K562 (cell line): Measurements from ENCODE around the gene RING1. TPM values are rescaled to one million over a fixed set of nuclear protein-coding genes. Genes with fewer than 3 reads are reported as not detected.

Source experiments
- BCL6 ChIP-seq: fragments of 250-450 bp; sonication (Bioruptor Pico); IDR thresholded peaks from 2 replicates; pipeline ENCODE4 v1.4.0; 2020
- C11orf30 ChIP-seq: fragments of 450-650 bp; IDR thresholded peaks from 2 replicates; pipeline ENCODE4 v1.6.1; 2016; ENCODE audit warnings: low read depth, mild to moderate bottlenecking
- CCAR2 ChIP-seq: fragments of 200-400 bp; formaldehyde crosslinking; IDR thresholded peaks from 2 replicates; pipeline ENCODE4 v1.6.1; 2017; ENCODE audit warnings: mild to moderate bottlenecking, low read depth, low read length
- CHD2 ChIP-seq: IDR thresholded peaks from 2 replicates; pipeline ENCODE4 v1.6.1; 2011; ENCODE audit warnings: low read depth, low read length
- E4F1 ChIP-seq: fragments of 250-450 bp; sonication (Bioruptor Pico); IDR thresholded peaks from 2 replicates; pipeline ENCODE4 v1.5.0; 2021; ENCODE audit warnings: mild to moderate bottlenecking, borderline replicate concordance
- EZH2 ChIP-seq: IDR thresholded peaks from 2 replicates; pipeline ENCODE4 v1.6.1; 2012; ENCODE audit warnings: low read depth, mild to moderate bottlenecking, inconsistent platforms, low read length, borderline replicate concordance
- HDAC1 ChIP-seq, 2 experiments: fragments of 450-650 bp; IDR thresholded peaks; 2 replicates each; pipeline ENCODE4 v1.6.1; 2016 to 2017; ENCODE audit warnings: inconsistent platforms in 1 of 2, mild to moderate bottlenecking in 1 of 2, moderate library complexity in 1 of 2
- HNRNPLL ChIP-seq: fragments of 200-400 bp; formaldehyde crosslinking; IDR thresholded peaks from 2 replicates; pipeline ENCODE4 v1.6.1; 2017; ENCODE audit warnings: low read length, low read depth, mild to moderate bottlenecking; ENCODE audit not compliant: poor library complexity, severe bottlenecking
- MBD1 ChIP-seq: fragments of 250-450 bp; sonication (Bioruptor Pico); IDR thresholded peaks from 2 replicates; pipeline ENCODE4 v1.8.0; 2022; ENCODE audit warnings: inconsistent platforms
- MBD2 ChIP-seq: sonication (generic); IDR thresholded peaks from 2 replicates; pipeline ENCODE4 v1.6.1; 2016; ENCODE audit warnings: low read depth, borderline replicate concordance
- NFXL1 ChIP-seq: fragments of 450-650 bp; formaldehyde crosslinking; IDR thresholded peaks from 2 replicates; pipeline ENCODE4 v1.4.0; 2021; ENCODE audit warnings: mild to moderate bottlenecking
- NONO ChIP-seq, 2 experiments: fragments of 200-400 bp in 1 of 2; fragments of 450-650 bp in 1 of 2; formaldehyde crosslinking in 1 of 2; IDR thresholded peaks; 2 replicates each; pipeline ENCODE4 v1.6.1; 2017; ENCODE audit warnings: low read depth in 2 of 2, mild to moderate bottlenecking in 2 of 2, moderate library complexity in 2 of 2, low read length in 1 of 2
- POLR2H ChIP-seq: IDR thresholded peaks from 2 replicates; pipeline ENCODE4 v1.6.1; 2016; ENCODE audit warnings: missing genetic modification characterization, low read depth, mild to moderate bottlenecking, control low read depth, missing compliant biosample characterization, moderate library complexity
- RB1 ChIP-seq: fragments of 450-650 bp; IDR thresholded peaks from 2 replicates; pipeline ENCODE4 v1.6.1; 2017; ENCODE audit warnings: low read depth, mild to moderate bottlenecking
- RBFOX2 ChIP-seq: fragments of 200-400 bp; formaldehyde crosslinking; IDR thresholded peaks from 2 replicates; pipeline ENCODE4 v1.6.1; 2017; ENCODE audit warnings: low read depth, mild to moderate bottlenecking, low read length, moderate library complexity
- RBM25 ChIP-seq: fragments of 200-400 bp; formaldehyde crosslinking; IDR thresholded peaks from 2 replicates; pipeline ENCODE4 v1.6.1; 2018; ENCODE audit warnings: low read length, low read depth, moderate library complexity; ENCODE audit not compliant: severe bottlenecking
- ZFX ChIP-seq: sonication (generic); formaldehyde crosslinking; IDR thresholded peaks from 2 replicates; pipeline ENCODE4 v1.8.0; 2022; ENCODE audit warnings: mild to moderate bottlenecking, missing genetic modification reagents, moderate library complexity
- ZNF253 ChIP-seq: fragments of 250-450 bp; sonication (Bioruptor Pico); conservative IDR thresholded peaks from 2 replicates; pipeline ENCODE4 v1.6.1; 2021; ENCODE audit warnings: mild to moderate bottlenecking
- ZNF830 ChIP-seq: fragments of 250-450 bp; sonication (Bioruptor Pico); IDR thresholded peaks from 2 replicates; pipeline ENCODE4 v1.5.0; 2021; ENCODE audit warnings: mild to moderate bottlenecking
- polyA plus RNA-seq, 8 experiments: library from polyadenylated mRNA; depleted of rRNA in 4 of 8; stranded (reverse) in 5 of 8; unstranded in 3 of 8; fragments of >200 nt; fragmentation: Nextera tagmentation in 2 of 8; fragmentation: Illumina TruSeq in 1 of 8; extraction: Ambion mirVana in 2 of 8; extraction: Trizol in 1 of 8; gene quantifications; 2 replicates each; pipeline versions ENCODE4 v1.2.1 to v1.2.3, GENCODE V29; 2011 to 2014; ENCODE audit warnings: inconsistent platforms in 1 of 8, missing spikeins in 1 of 8
- total RNA-seq, 7 experiments: library from RNA; depleted of rRNA in 6 of 7; stranded (reverse); fragments of >200 nt in 6 of 7; fragmentation: Illumina TruSeq in 2 of 7; extraction: Trizol in 2 of 7; gene quantifications; 2 replicates each; pipeline versions ENCODE4 v1.2.1 to v1.2.3, GENCODE V29; 2011 to 2021; ENCODE audit warnings: low replicate concordance in 1 of 7
- TF ChIP-seq, protein P1 (sequence below), 2 experiments: fragments of 450-650 bp; conservative IDR thresholded peaks; 2 replicates each; pipeline ENCODE4 v1.6.1; 2017; ENCODE audit warnings: mild to moderate bottlenecking in 2 of 2, moderate library complexity in 2 of 2
- TF ChIP-seq, protein P2 (sequence below): fragments of 450-650 bp; formaldehyde crosslinking; IDR thresholded peaks from 2 replicates; pipeline ENCODE4 v1.4.0; 2020; ENCODE audit warnings: mild to moderate bottlenecking, moderate library complexity

Gene RING1
- total and polyA plus RNA-seq, 9 of the 15 experiments (the other 6 are each of a cell fraction or from before 2014, with no cell fraction given), result 4.2 to 59.1 (median 36.9) TPM

GRCh38 chr6:33204415-33205190, 3.7 kb upstream of the RING1 start, which contains the start of gene HSD17B8 (continued):
- TF ChIP-seq HNRNPLL (peak; percentile 72), EZH2 (no peak), RB1 (peak; percentile 53; the same call in 1 of the 2 replicates), NONO (IDR thresholded peaks at IDR 0.05; ENCODE audit: low read depth in 2 of 2, low read length in 1 of 2) (no peak), ZNF830 (CRISPR knock-in tag) (0 out of 2 replicates have a peak, but pooled peaks have one; percentile 93), RBFOX2 (peak; percentile 89), BCL6 (no peak), NFXL1 (CRISPR knock-in tag) (no peak), MBD2 (peak; percentile 76), ZNF253 (CRISPR knock-in tag) (peak; percentile 72; the same call in 1 of the 2 replicates), C11orf30 (peak; percentile 46), HDAC1 (IDR thresholded peaks at IDR 0.05) (peak in 1 of 2 experiments; percentile 33; a peak in 1 of 4 replicates), MBD1 (CRISPR knock-in tag) (no peak), E4F1 (CRISPR knock-in tag) (no peak), ZFX (CRISPR knock-in tag) (peak; percentile 49; the same call in 1 of the 2 replicates), CHD2 (peak; percentile 19; the same call in 1 of the 2 replicates), POLR2H (tag) (peak; percentile 33; the same call in 1 of the 2 replicates), CCAR2 (no peak), RBM25 (peak; percentile 46)
- TF ChIP-seq, protein P1, sequence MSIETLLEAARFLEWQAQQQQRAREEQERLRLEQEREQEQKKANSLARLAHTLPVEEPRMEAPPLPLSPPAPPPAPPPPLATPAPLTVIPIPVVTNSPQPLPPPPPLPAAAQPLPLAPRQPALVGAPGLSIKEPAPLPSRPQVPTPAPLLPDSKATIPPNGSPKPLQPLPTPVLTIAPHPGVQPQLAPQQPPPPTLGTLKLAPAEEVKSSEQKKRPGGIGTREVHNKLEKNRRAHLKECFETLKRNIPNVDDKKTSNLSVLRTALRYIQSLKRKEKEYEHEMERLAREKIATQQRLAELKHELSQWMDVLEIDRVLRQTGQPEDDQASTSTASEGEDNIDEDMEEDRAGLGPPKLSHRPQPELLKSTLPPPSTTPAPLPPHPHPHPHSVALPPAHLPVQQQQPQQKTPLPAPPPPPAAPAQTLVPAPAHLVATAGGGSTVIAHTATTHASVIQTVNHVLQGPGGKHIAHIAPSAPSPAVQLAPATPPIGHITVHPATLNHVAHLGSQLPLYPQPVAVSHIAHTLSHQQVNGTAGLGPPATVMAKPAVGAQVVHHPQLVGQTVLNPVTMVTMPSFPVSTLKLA (conservative IDR thresholded peaks at IDR 0.05), result peak in 1 of 2 experiments; percentile 22
- TF ChIP-seq, protein P2, sequence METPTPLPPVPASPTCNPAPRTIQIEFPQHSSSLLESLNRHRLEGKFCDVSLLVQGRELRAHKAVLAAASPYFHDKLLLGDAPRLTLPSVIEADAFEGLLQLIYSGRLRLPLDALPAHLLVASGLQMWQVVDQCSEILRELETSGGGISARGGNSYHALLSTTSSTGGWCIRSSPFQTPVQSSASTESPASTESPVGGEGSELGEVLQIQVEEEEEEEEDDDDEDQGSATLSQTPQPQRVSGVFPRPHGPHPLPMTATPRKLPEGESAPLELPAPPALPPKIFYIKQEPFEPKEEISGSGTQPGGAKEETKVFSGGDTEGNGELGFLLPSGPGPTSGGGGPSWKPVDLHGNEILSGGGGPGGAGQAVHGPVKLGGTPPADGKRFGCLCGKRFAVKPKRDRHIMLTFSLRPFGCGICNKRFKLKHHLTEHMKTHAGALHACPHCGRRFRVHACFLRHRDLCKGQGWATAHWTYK (CRISPR knock-in tag), result peak; percentile 74; the same call in 1 of the 2 replicates
